ENCODE data around the gene GLT6D1.

The GLT6D1 gene

GRCh38 chr9:135620558-135620957 is 18.8 kb downstream of the GLT6D1 start:
- DNase-seq: no peak

- no peak for DNase-seq
Measured at GRCh38 chr9:135619599-135619886, 19.8 kb downstream of the GLT6D1 start.

- no peak for DNase-seq
Measured at GRCh38 chr9:135618866-135619598, 20.3 kb downstream of the GLT6D1 start.

GRCh38 chr9:135617991-135618411 is 21.3 kb downstream of the GLT6D1 start:
- no peak for DNase-seq

GRCh38 chr9:135617538-135617900 is 21.8 kb downstream of the GLT6D1 start:
- DNase-seq: no peak

- DNase-seq: no peak
Measured at GRCh38 chr9:135616619-135617537, 22.5 kb downstream of the GLT6D1 start.

GRCh38 chr9:135615666-135616618 is 23.4 kb downstream of the GLT6D1 start:
- no peak for DNase-seq

GRCh38 chr9:135614821-135615665 is 24.3 kb downstream of the GLT6D1 start:
- DNase-seq: no peak

- no peak for DNase-seq
Measured at GRCh38 chr9:135613946-135614805, 25.2 kb downstream of the GLT6D1 start.

- DNase-seq: no peak
Measured at GRCh38 chr9:135612981-135613910, 26.1 kb downstream of the GLT6D1 start.

- no peak for DNase-seq
Measured at GRCh38 chr9:135612437-135612836, 26.9 kb downstream of the GLT6D1 start.

GRCh38 chr9:135611875-135612209 is 27.5 kb downstream of the GLT6D1 start:
- no peak for DNase-seq

GRCh38 chr9:135611142-135611874 is 28.0 kb downstream of the GLT6D1 start:
- DNase-seq: no peak

- no peak for DNase-seq
Measured at GRCh38 chr9:135610290-135611141, 28.8 kb downstream of the GLT6D1 start.

- DNase-seq: no peak
Measured at GRCh38 chr9:135609366-135609955, 29.9 kb downstream of the GLT6D1 start.

GRCh38 chr9:135608999-135609317 is 30.4 kb downstream of the GLT6D1 start:
- DNase-seq: no peak

GRCh38 chr9:135608294-135608998 is 30.9 kb downstream of the GLT6D1 start:
- DNase-seq: no peak

Data from SIG-M5 (cell line).